Suprapubic skin (tissue), 4 donors: ENCODE measurements around the gene EPS15. TPM values are rescaled to one million over a fixed set of nuclear protein-coding genes. Genes with fewer than 3 reads are reported as not detected.
"Not testable (repeated sequence)": the region's sequence is repeated elsewhere in the genome, so short reads cannot be mapped to it uniquely, and the experiment has no call there.

Experiments used
- DNase-seq, 2 donors: peaks; one replicate each; pipeline ENCODE4 v3.0.0-alpha.2; 2019; ENCODE audit warnings: low spot score in 2 of 2
- H3K27ac ChIP-seq: fragments of 200-600 bp; sonication (generic); one replicate; pipeline ENCODE4 v1.5.1; 2019
- H3K27me3 ChIP-seq: fragments of 200-600 bp; sonication (generic); one replicate; pipeline ENCODE4 v1.5.1; 2019
- H3K36me3 ChIP-seq: fragments of 200-600 bp; sonication (generic); one replicate; pipeline ENCODE4 v1.5.1; 2019
- H3K4me1 ChIP-seq: fragments of 200-600 bp; sonication (generic); one replicate; pipeline ENCODE4 v1.5.1; 2019
- H3K4me3 ChIP-seq: fragments of 200-600 bp; sonication (generic); one replicate; pipeline ENCODE4 v1.5.1; 2019; ENCODE audit warnings: mild to moderate bottlenecking
- H3K9me3 ChIP-seq: fragments of 200-600 bp; sonication (generic); one replicate; pipeline ENCODE4 v1.5.1; 2019
- EP300 ChIP-seq: sonication (generic); formaldehyde crosslinking; IDR thresholded peaks from one replicate; pipeline ENCODE4 v1.6.1; 2017; ENCODE audit warnings: antibody characterized with exemption
- POLR2A ChIP-seq, 2 donors: fragments of 450-650 bp; IDR thresholded peaks; one replicate each; pipeline ENCODE4 v1.6.1; 2017; ENCODE audit warnings: antibody characterized with exemption in 2 of 2, mild to moderate bottlenecking in 2 of 2, moderate library complexity in 2 of 2
- POLR2AphosphoS5 ChIP-seq, 3 donors: sonication (generic); formaldehyde crosslinking; IDR thresholded peaks; one replicate each; pipeline ENCODE4 v1.6.1; 2017; ENCODE audit warnings: antibody characterized with exemption in 3 of 3
- WGBS: methylation state at CpG from one replicate; pipeline ENCODE4 v1.1.5; 2018; 5-methylcytosine and 5-hydroxymethylcytosine counted together
- total RNA-seq, 4 donors: library from RNA; depleted of rRNA; stranded (reverse); fragments of >200 nt; gene quantifications; one replicate each; pipeline ENCODE4 v1.1.0, GENCODE V29; 2016
- TF ChIP-seq, protein P1 (sequence below), 2 donors: fragments of 200-600 bp in 1 of 2; fragments of 450-650 bp in 1 of 2; sonication (generic) in 1 of 2; IDR thresholded peaks; one replicate each; pipeline ENCODE4 v1.5.1; 2016 to 2019; ENCODE audit warnings: antibody characterized with exemption in 2 of 2, mild to moderate bottlenecking in 1 of 2, moderate library complexity in 1 of 2

EPS15 gene
- total RNA-seq, 4 donors from 2014 or later: 57.1 to 127 (median 81.5) TPM

DNA sequence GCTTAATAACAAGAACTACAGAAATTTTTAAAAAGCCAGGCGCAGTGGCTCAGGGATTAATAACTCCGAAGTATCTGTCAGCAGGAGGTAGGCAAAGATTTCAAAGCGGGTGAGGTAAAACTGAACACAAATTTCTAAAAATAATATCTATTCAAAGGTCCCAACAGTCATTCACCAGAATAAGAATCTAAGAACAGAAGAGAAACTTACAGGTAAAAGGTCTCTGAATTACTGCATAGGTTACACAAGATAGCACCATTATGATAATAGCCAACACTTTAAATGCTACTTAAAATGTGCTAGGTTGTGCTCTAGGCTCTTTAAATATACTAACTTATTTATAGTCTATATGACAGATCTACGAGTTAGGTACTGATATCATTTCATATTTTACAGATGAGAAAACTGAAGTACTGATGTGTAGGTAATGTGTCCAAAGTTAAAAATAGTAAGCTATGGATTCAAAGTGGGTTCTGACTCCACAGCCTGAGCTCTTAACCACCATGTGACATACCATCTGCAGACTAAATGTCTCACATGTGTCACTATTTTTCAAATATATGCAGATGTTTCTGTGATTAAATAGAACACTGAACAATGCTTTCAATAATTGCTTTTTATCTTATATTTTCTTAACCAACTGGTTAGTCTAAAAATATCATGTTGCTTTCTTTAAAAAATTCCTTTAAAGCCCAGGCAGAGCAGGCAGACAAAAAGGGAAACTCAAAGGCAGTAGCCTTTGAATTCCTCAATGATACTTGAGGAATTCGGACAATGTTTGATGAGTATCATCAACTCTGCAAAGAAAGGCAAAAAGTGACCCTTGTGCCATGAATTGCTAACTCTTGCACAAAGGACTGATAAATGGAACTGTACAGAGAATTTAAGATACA lies 108.3 kb downstream of the EPS15 start:
- DNase-seq: no peak
- WGBS: 87% methylated on average over 5 of the region's 5 CpGs
- TF ChIP-seq POLR2AphosphoS5 (IDR thresholded peaks at IDR 0.05): no peak
- no peak for TF ChIP-seq EP300
- TF ChIP-seq POLR2A (IDR thresholded peaks at IDR 0.05): no peak
- TF ChIP-seq, protein P1, sequence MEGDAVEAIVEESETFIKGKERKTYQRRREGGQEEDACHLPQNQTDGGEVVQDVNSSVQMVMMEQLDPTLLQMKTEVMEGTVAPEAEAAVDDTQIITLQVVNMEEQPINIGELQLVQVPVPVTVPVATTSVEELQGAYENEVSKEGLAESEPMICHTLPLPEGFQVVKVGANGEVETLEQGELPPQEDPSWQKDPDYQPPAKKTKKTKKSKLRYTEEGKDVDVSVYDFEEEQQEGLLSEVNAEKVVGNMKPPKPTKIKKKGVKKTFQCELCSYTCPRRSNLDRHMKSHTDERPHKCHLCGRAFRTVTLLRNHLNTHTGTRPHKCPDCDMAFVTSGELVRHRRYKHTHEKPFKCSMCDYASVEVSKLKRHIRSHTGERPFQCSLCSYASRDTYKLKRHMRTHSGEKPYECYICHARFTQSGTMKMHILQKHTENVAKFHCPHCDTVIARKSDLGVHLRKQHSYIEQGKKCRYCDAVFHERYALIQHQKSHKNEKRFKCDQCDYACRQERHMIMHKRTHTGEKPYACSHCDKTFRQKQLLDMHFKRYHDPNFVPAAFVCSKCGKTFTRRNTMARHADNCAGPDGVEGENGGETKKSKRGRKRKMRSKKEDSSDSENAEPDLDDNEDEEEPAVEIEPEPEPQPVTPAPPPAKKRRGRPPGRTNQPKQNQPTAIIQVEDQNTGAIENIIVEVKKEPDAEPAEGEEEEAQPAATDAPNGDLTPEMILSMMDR (IDR thresholded peaks at IDR 0.05): no peak
- no peaks in the 10 kb centered on the region for H3K27me3 ChIP-seq
- H3K4me1 ChIP-seq: no peaks in the 10 kb centered on the region
- peaks cover 42% of the 10 kb centered on the region for H3K36me3 ChIP-seq
- no peak overlapping the region for H3K27ac ChIP-seq
- H3K9me3 ChIP-seq: no peaks in the 10 kb centered on the region
- H3K4me3 ChIP-seq: no peak overlapping the region

DNA sequence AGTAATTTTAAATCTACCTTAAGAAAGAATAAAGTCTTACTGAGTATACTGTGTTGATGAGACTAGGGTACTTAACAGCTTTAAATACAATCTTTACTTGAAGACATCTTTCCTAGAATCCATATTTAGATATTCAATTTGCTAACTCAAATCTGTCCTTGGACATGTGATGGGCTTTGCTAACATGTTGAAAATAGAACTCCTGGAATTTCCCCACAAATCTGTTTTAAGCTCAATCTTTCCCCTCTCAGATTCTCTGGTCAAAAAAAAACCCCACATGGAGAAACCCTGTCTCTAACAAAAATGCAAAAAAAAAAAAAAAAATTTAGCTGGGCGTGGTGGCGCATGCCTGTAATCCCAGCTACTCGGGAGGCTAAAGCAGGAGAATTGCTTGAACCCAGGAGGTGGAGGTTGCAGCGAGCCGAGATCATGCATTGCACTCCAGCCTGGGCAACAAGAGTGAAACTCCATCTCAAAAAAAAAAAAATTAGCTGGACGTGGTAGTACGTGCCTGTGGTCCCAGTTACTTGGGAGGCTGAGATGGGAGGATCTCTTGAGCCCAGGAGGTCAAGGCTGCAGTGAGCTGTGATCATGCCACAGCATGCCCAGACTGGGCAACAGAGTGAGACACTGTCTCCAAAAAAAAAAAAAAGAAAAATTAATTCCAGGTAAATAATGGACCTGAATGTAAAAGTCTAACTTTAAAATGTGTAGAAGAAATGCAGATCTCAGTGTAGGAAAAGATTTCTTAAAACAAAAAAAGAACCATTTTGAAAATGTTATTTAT lies 109.1 kb downstream of the EPS15 start:
- H3K9me3 ChIP-seq, DNase-seq, H3K27me3 ChIP-seq, H3K27ac ChIP-seq, H3K4me1 ChIP-seq, H3K4me3 ChIP-seq: not testable (repeated sequence)
- 93% methylated on average over 7 of the region's 7 CpGs for WGBS
- H3K36me3 ChIP-seq: peaks cover 50% of the 10 kb centered on the region

DNA sequence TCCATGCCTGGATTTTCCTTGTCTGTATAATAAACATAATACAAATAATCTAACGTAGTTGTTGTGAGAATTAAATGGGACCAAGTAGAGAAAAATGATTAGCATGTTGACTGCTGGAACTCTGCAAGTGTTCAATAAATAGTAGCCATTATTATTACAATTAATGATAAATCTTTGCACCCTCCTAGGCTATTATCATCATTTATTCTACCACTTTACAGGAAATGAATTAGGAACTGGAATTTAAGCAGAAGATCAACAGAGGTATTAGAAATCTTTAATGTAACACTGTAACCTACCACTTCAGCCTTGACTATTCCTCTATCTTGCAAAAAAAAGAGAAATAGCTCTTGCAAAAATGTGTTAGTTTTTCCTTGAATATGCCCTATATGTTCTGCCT lies 126.8 kb downstream of the EPS15 start:
- DNase-seq: no peak
- WGBS: 96% methylated on average over 1 of the region's 1 CpG
- Histone ChIP-seq H3K4me1 (no peaks in the 10 kb centered on the region), H3K4me3 (no peak overlapping the region), H3K27me3 (no peaks in the 10 kb centered on the region), H3K27ac (no peak overlapping the region), H3K9me3 (no peaks in the 10 kb centered on the region), H3K36me3 (peaks cover 36% of the 10 kb centered on the region)
- TF ChIP-seq EP300 (no peak), POLR2AphosphoS5 (IDR thresholded peaks at IDR 0.05) (no peak)

DNA sequence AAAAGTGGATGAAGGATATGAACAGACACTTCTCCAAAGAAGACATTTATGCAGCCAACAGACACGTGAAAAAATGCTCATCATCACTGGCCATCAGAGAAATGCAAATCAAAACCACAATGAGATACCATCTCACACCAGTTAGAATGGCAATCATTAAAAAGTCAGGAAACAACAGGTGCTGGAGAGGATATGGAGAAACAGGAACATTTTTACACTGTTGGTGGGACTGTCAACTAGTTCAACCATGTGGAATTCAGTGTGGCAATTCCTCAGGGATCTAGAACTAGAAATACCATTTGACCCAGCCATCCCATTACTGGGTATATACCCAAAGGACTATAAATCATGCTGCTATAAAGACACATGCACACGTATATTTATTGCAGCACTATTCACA lies 128.4 kb downstream of the EPS15 start:
- H3K4me1 ChIP-seq, H3K4me3 ChIP-seq, H3K27me3 ChIP-seq, H3K27ac ChIP-seq, H3K9me3 ChIP-seq, DNase-seq: not testable (repeated sequence)
- peaks cover 24% of the 10 kb centered on the region for H3K36me3 ChIP-seq
- 69% methylated on average over 2 of the region's 2 CpGs for WGBS

DNA sequence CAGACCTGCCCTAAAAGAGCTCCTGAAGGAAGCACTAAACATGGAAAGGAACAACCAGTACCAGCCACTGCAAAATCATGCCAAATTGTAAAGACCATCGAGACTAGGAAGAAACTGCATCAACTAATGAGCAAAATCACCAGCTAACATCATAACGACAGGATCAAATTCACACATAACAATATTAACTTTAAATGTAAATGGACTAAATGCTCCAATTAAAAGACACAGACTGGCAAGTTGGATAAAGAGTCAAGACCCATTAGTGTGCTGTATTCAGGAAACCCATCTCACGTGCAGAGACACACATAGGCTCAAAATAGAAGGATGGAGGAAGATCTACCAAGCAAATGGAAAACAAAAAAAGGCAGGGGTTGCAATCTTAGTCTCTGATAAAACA lies 131.8 kb downstream of the EPS15 start:
- not testable (repeated sequence) for H3K4me3 ChIP-seq, H3K4me1 ChIP-seq, H3K27me3 ChIP-seq, H3K9me3 ChIP-seq, DNase-seq, H3K27ac ChIP-seq
- WGBS: 100% methylated on average over 3 of the region's 3 CpGs
- H3K36me3 ChIP-seq: peaks cover 28% of the 10 kb centered on the region

DNA sequence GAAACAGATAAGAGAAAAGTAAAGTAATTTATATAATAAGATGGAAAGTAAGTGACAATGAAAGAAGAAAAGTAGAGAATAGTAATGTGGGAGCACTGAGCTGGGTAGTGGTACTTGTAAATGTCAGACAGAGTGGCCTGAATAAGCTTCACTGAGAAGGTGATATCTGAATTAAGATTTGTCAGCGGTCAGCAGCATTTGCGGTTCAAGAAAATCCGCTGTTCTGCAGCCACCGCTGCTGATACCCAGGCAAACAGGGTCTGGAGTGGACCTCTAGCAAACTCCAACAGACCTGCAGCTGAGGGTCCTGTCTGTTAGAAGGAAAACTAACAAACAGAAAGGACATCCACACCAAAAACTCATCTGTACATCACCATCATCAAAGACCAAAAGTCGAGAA lies 132.8 kb downstream of the EPS15 start:
- 97% methylated on average over 5 of the region's 5 CpGs for WGBS
- H3K27me3 ChIP-seq, H3K27ac ChIP-seq, H3K4me3 ChIP-seq, H3K4me1 ChIP-seq, H3K9me3 ChIP-seq, DNase-seq: not testable (repeated sequence)
- peaks cover 19% of the 10 kb centered on the region for H3K36me3 ChIP-seq

DNA sequence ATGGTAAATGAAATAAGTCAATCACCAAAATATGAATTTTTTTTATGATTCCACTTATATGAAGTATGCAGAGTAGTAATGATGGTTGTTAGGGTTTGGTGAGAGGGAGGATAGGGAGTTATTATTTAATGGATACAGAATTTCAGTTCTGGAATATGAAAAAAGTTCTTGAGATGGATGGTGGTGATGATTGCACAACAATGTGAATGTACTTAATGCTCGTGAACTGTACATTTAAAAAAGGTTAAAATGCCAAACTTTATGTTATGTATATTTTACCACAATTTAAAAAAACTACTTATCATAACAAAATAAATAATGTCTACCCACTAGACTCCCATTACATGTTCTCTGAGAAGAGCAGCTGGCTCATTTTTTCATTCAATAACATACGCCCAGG lies 133.3 kb downstream of the EPS15 start:
- 96% methylated on average over 2 of the region's 2 CpGs for WGBS
- Histone ChIP-seq H3K27ac (no peak overlapping the region), H3K27me3 (no peaks in the 10 kb centered on the region), H3K36me3 (peaks cover 19% of the 10 kb centered on the region), H3K9me3 (peaks cover 6% of the 10 kb centered on the region), H3K4me3 (no peak overlapping the region), H3K4me1 (no peaks in the 10 kb centered on the region)
- DNase-seq: no peak
- no peak for TF ChIP-seq POLR2AphosphoS5 (IDR thresholded peaks at IDR 0.05)
- no peak for TF ChIP-seq POLR2A (IDR thresholded peaks at IDR 0.05)
- TF ChIP-seq, protein P1 (IDR thresholded peaks at IDR 0.05): no peak
- no peak for TF ChIP-seq EP300
